HepG2 (cell line): Measurements from ENCODE around the gene PPP1R27. TPM values are rescaled to one million over a fixed set of nuclear protein-coding genes. Genes with fewer than 3 reads are reported as not detected.

ENCODE experiments used
- ATF7-NPFF ChIP-seq: sonication (generic); formaldehyde crosslinking; IDR thresholded peaks from 2 replicates; pipeline ENCODE4 v1.8.1; 2023; ENCODE audit warnings: mild to moderate bottlenecking, low read depth, missing genetic modification reagents, moderate library complexity
- BORCS8-MEF2B ChIP-seq: sonication (generic); formaldehyde crosslinking; IDR thresholded peaks from 2 replicates; pipeline ENCODE4 v1.8.0; 2022; ENCODE audit warnings: mild to moderate bottlenecking, missing genetic modification reagents
- CREM ChIP-seq, 2 experiments: sonication (generic) in 1 of 2; formaldehyde crosslinking in 1 of 2; IDR thresholded peaks; 2 replicates each; pipeline versions ENCODE4 v1.4.0 to v1.6.1; 2016 to 2020; ENCODE audit warnings: antibody characterized with exemption in 1 of 2, mild to moderate bottlenecking in 1 of 2, missing genetic modification reagents in 1 of 2
- KAT8 ChIP-seq: IDR thresholded peaks from 2 replicates; pipeline ENCODE4 v1.6.1; 2016; ENCODE audit warnings: missing genetic modification reagents, missing compliant biosample characterization
- KDM6A ChIP-seq: IDR thresholded peaks from 2 replicates; pipeline ENCODE4 v1.6.1; 2016; ENCODE audit warnings: low read depth
- KLF6 ChIP-seq: IDR thresholded peaks from 2 replicates; pipeline ENCODE4 v1.8.0; 2016; ENCODE audit warnings: missing biosample characterization, missing genetic modification reagents
- MYC ChIP-seq: sonication (generic); formaldehyde crosslinking; IDR thresholded peaks from 2 replicates; pipeline ENCODE4 v1.9.0; 2021; ENCODE audit warnings: missing genetic modification reagents, borderline replicate concordance
- NFE2L1 ChIP-seq: sonication (generic); formaldehyde crosslinking; IDR thresholded peaks from 2 replicates; pipeline ENCODE4 v1.4.0; 2020; ENCODE audit warnings: missing genetic modification reagents, mild to moderate bottlenecking, borderline replicate concordance
- PCBP1 ChIP-seq: fragments of 200-400 bp; formaldehyde crosslinking; IDR thresholded peaks from 2 replicates; pipeline ENCODE4 v1.6.1; 2017; ENCODE audit warnings: mild to moderate bottlenecking, low read depth, low read length, borderline replicate concordance
- POLR2G ChIP-seq: fragments of 200-400 bp; formaldehyde crosslinking; IDR thresholded peaks from 2 replicates; pipeline ENCODE4 v1.6.1; 2018; ENCODE audit warnings: mild to moderate bottlenecking, low read depth, low read length, moderate library complexity
- THAP11 ChIP-seq: IDR thresholded peaks from 2 replicates; pipeline ENCODE4 v1.6.1; 2016; ENCODE audit warnings: missing biosample characterization, missing genetic modification reagents
- ZNF34 ChIP-seq: sonication (generic); formaldehyde crosslinking; IDR thresholded peaks from 2 replicates; pipeline ENCODE4 v1.4.0; 2020; ENCODE audit warnings: mild to moderate bottlenecking, missing genetic modification reagents, borderline replicate concordance
- polyA plus RNA-seq, 8 experiments: library from polyadenylated mRNA; depleted of rRNA in 3 of 8; stranded (reverse) in 7 of 8; unstranded in 1 of 8; fragments of >200 nt; fragmentation: Illumina TruSeq in 4 of 8; extraction: Trizol in 4 of 8; gene quantifications; 2 replicates each; pipeline versions ENCODE4 v1.2.1 to v1.2.3, GENCODE V29; 2011 to 2016; ENCODE audit warnings: low read depth in 4 of 8, missing spikeins in 1 of 8, mixed read lengths in 1 of 8; ENCODE audit not compliant: insufficient read depth in 1 of 8
- total RNA-seq, 5 experiments: library from RNA; depleted of rRNA; stranded (reverse); fragments of >200 nt; fragmentation: Illumina TruSeq; extraction: Trizol; gene quantifications; 2 replicates each; pipeline ENCODE4 v1.2.3, GENCODE V29; 2016; ENCODE audit warnings: low read depth in 1 of 5
- TF ChIP-seq, protein P1 (sequence below): fragments of 450-650 bp; IDR thresholded peaks from 2 replicates; pipeline ENCODE4 v1.6.1; 2017; ENCODE audit warnings: mild to moderate bottlenecking
- TF ChIP-seq, protein P2 (sequence below): fragments of 450-650 bp; IDR thresholded peaks from 2 replicates; pipeline ENCODE4 v1.6.1; 2016
- TF ChIP-seq, protein P3 (sequence below), 2 experiments: sonication (generic) in 1 of 2; formaldehyde crosslinking in 1 of 2; IDR thresholded peaks; 2 replicates each; pipeline versions ENCODE4 v1.5.1 to v1.6.1; 2011 to 2020; ENCODE audit warnings: borderline replicate concordance in 1 of 2, low read depth in 1 of 2, low read length in 1 of 2, mild to moderate bottlenecking in 1 of 2, missing genetic modification reagents in 1 of 2, moderate library complexity in 1 of 2
- TF ChIP-seq, protein P4 (sequence below): sonication (generic); formaldehyde crosslinking; IDR thresholded peaks from 2 replicates; pipeline ENCODE4 v1.8.0; 2022; ENCODE audit warnings: missing genetic modification reagents, mild to moderate bottlenecking, borderline replicate concordance
- TF ChIP-seq, protein P5 (sequence below): sonication (generic); formaldehyde crosslinking; IDR thresholded peaks from 2 replicates; pipeline ENCODE4 v1.4.0; 2020; ENCODE audit warnings: missing genetic modification reagents

PPP1R27 gene
- total and polyA plus RNA-seq, 2 of the 13 experiments (the other 11 are each of a cell fraction or from before 2014, with no cell fraction given) = 0.17 to 1.00 TPM

DNA sequence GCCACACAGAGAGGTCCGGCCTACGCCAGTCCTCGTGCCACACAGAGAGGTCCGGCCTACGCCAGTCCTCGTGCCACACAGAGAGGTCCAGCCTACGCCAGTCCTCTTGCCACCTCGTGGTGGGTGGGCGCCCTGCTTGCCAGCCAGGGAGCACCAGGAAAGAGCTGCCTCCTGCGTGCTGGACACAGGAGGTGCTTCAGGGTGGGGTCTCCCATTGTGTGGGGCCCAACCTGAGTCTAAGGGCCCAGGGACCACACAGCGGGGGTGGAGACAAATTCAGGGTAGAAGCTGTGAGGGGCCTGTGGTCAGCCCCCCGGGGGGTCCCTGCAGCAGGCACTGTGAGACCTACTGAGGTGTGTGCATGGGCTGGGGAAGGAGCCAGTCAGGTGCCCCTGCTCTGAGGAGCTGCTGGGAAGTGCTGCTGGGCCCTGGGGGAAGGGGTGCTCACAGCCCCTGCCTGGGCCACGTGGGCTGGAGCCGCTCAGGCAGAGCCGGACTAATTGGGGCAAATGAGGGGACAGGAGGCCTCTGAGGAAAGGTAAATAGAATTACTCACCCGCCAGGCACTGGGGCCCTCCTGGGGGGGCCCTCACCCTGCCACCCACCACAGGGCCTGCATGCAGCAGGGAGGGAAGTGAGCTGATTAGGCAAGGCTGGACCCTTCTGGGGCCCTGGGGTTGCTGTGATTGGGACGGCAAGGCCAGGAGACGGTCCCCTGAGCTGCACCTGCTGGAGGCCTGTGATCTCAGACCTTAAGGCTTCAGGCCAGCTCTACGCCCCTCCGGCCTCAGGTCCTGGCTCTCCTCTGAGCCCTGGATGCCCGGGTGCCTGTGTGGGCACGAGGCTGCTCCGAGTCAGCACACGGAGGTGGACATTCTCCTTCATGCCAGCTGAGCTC lies 19.9 kb downstream of the PPP1R27 start (continued):
- TF ChIP-seq, protein P1, sequence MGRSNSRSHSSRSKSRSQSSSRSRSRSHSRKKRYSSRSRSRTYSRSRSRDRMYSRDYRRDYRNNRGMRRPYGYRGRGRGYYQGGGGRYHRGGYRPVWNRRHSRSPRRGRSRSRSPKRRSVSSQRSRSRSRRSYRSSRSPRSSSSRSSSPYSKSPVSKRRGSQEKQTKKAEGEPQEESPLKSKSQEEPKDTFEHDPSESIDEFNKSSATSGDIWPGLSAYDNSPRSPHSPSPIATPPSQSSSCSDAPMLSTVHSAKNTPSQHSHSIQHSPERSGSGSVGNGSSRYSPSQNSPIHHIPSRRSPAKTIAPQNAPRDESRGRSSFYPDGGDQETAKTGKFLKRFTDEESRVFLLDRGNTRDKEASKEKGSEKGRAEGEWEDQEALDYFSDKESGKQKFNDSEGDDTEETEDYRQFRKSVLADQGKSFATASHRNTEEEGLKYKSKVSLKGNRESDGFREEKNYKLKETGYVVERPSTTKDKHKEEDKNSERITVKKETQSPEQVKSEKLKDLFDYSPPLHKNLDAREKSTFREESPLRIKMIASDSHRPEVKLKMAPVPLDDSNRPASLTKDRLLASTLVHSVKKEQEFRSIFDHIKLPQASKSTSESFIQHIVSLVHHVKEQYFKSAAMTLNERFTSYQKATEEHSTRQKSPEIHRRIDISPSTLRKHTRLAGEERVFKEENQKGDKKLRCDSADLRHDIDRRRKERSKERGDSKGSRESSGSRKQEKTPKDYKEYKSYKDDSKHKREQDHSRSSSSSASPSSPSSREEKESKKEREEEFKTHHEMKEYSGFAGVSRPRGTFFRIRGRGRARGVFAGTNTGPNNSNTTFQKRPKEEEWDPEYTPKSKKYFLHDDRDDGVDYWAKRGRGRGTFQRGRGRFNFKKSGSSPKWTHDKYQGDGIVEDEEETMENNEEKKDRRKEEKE = no peak
- TF ChIP-seq, protein P2, sequence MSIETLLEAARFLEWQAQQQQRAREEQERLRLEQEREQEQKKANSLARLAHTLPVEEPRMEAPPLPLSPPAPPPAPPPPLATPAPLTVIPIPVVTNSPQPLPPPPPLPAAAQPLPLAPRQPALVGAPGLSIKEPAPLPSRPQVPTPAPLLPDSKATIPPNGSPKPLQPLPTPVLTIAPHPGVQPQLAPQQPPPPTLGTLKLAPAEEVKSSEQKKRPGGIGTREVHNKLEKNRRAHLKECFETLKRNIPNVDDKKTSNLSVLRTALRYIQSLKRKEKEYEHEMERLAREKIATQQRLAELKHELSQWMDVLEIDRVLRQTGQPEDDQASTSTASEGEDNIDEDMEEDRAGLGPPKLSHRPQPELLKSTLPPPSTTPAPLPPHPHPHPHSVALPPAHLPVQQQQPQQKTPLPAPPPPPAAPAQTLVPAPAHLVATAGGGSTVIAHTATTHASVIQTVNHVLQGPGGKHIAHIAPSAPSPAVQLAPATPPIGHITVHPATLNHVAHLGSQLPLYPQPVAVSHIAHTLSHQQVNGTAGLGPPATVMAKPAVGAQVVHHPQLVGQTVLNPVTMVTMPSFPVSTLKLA = no peak
- TF ChIP-seq, protein P3, sequence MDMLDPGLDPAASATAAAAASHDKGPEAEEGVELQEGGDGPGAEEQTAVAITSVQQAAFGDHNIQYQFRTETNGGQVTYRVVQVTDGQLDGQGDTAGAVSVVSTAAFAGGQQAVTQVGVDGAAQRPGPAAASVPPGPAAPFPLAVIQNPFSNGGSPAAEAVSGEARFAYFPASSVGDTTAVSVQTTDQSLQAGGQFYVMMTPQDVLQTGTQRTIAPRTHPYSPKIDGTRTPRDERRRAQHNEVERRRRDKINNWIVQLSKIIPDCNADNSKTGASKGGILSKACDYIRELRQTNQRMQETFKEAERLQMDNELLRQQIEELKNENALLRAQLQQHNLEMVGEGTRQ (IDR thresholded peaks at IDR 0.05; ENCODE audit: low read depth, low read length) = peak; percentile 41; the same call in 1 of the 2 replicates
- TF ChIP-seq, protein P3 (CRISPR knock-in tag; IDR thresholded peaks at IDR 0.05; ENCODE audit: borderline replicate concordance) = peak; percentile 71; the same call in 1 of the 2 replicates
- TF ChIP-seq PCBP1 (0 out of 2 replicates have a peak, but pooled peaks have one; percentile 25), KLF6 (CRISPR knock-in tag) (peak; percentile 88), KAT8 (CRISPR knock-in tag) (peak; percentile 51; the same call in 1 of the 2 replicates), POLR2G (no peak), MYC (CRISPR knock-in tag) (peak; percentile 76), CREM (IDR thresholded peaks at IDR 0.05) (0 out of 2 replicates have a peak, but pooled peaks have one; percentile 36), CREM (CRISPR knock-in tag; IDR thresholded peaks at IDR 0.05) (no peak), BORCS8-MEF2B (CRISPR knock-in tag) (no peak), KDM6A (CRISPR knock-in tag) (0 out of 2 replicates have a peak, but pooled peaks have one; percentile 15), ATF7-NPFF (0 out of 2 replicates have a peak, but pooled peaks have one; percentile 26), THAP11 (CRISPR knock-in tag) (peak; percentile 65), ZNF34 (CRISPR knock-in tag) (0 out of 2 replicates have a peak, but pooled peaks have one; percentile 40), NFE2L1 (no peak)
- TF ChIP-seq, protein P4, sequence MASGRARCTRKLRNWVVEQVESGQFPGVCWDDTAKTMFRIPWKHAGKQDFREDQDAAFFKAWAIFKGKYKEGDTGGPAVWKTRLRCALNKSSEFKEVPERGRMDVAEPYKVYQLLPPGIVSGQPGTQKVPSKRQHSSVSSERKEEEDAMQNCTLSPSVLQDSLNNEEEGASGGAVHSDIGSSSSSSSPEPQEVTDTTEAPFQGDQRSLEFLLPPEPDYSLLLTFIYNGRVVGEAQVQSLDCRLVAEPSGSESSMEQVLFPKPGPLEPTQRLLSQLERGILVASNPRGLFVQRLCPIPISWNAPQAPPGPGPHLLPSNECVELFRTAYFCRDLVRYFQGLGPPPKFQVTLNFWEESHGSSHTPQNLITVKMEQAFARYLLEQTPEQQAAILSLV (CRISPR knock-in tag) = no peak
- TF ChIP-seq, protein P5, sequence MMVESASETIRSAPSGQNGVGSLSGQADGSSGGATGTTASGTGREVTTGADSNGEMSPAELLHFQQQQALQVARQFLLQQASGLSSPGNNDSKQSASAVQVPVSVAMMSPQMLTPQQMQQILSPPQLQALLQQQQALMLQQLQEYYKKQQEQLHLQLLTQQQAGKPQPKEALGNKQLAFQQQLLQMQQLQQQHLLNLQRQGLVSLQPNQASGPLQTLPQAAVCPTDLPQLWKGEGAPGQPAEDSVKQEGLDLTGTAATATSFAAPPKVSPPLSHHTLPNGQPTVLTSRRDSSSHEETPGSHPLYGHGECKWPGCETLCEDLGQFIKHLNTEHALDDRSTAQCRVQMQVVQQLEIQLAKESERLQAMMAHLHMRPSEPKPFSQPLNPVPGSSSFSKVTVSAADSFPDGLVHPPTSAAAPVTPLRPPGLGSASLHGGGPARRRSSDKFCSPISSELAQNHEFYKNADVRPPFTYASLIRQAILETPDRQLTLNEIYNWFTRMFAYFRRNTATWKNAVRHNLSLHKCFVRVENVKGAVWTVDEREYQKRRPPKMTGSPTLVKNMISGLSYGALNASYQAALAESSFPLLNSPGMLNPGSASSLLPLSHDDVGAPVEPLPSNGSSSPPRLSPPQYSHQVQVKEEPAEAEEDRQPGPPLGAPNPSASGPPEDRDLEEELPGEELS (CRISPR knock-in tag) = peak; percentile 20; the same call in 1 of the 2 replicates
